Stimulated activated CD4-positive, alpha-beta T cell treated with anti-CD3 and anti-CD28 coated beads, Interleukin-2, amount 100 ng/mL, for 48 hours (primary cell): ENCODE results near the gene PDGFD.

Experiments used
- DNase-seq, 2 donors: peaks; one replicate each; pipeline ENCODE4 v3.0.0-alpha.2; 2020

The PDGFD gene

DNA sequence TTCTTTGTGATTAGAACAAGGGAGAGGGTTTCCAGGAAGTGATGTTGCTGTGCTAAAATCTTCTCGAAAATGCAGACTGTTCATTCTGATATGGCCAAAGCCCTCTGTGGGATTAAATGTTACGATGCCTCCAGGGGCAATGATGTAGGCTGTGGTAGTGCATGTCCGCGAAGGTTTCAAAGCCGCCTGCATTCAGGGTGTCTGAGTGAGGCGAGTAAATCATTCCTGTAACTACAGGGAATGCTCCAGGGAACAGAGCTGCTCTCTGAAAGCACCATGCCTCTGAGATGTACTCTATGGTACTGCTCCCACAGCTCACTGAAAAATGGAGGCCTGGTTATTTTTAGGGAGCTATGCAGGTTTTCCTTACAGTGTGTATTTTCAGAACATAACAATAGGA lies 21.2 kb downstream of the PDGFD start:
- no peak for DNase-seq

DNA sequence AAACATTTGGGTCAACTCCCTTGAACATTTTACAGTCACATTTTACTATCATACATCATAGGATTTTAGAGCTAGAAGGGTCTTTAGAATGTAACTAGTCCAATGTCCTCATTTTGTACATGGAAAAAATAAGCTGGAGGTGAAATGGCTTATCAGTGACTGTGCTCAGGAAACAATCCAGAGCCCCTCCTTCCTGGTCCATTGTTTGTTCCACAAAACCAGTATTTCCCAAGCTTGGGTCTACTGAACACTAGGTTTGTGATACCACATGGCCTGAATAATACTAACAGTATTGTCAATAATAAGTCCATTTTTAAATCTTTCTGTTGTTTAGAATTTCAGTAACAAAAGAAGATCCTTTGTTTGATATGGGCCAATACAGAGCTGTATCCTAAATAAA lies 27.1 kb downstream of the PDGFD start:
- DNase-seq = no peak

- no peak for DNase-seq
These were observed 29.2 kb downstream of the PDGFD start for GRCh38 chr11:104134745-104135144.

- no peak for DNase-seq
These were observed 33.8 kb downstream of the PDGFD start for GRCh38 chr11:104130161-104130560.

GRCh38 chr11:104129145-104129544 lies 34.8 kb downstream of the PDGFD start:
- DNase-seq = no peak

DNA sequence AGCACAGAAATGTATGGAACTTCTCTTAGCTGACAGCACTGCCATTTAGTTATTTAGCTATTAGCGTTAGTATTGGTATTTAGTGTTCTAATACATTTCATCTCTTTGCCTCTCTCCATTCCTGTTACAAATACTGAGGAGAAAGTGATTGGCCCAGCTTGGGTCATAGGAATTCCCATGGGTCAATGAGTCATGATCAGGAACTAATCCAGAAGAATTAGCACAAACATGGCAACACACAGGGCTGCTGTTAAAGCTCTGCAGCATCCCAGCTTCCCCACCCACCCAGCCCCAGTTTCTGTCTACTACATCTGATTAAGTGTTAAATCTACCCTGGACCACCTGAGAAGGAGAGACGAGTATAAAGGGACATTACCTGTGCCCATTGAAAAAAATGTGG lies 36.1 kb downstream of the PDGFD start:
- DNase-seq = no peak

GRCh38 chr11:104126464-104126863 lies 37.5 kb downstream of the PDGFD start:
- no peak for DNase-seq

DNA sequence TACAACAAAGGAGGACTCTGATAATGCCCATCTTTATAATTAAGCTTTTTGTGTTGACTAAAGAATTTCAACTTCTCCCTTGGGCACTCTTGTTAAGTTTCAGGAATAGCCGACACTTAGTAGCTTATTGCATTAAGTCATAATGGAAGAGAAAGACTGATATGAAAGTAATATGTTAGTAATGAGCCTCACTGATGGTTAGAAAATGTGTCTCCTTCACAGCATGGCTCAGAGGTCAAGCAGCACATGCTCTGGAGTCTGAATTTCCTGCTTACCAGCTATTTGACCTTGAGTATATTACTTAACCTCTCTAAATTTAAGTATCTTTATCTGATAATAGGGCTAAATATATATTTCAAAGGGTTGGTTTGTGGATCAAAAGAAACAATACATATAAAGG lies 39.0 kb downstream of the PDGFD start:
- DNase-seq = no peak

DNA sequence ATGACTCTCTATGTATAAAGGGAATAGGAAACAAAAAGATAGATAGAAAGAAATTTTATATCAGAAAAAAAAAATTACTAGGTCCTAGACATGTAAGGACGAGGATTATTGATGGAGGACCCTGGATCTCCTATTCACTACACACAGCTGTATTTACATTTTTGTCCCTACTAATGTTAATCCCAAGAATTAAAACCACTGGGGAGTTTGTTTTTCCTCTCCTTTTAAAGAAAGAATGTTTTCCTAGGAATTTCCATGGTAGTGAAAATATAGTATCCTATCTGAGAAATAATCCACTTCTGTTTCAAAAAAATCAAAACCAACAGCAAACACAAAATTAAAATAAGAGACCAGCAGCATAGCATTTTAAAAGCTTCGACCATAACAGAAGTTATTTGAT lies 41.1 kb downstream of the PDGFD start:
- DNase-seq = no peak

DNA sequence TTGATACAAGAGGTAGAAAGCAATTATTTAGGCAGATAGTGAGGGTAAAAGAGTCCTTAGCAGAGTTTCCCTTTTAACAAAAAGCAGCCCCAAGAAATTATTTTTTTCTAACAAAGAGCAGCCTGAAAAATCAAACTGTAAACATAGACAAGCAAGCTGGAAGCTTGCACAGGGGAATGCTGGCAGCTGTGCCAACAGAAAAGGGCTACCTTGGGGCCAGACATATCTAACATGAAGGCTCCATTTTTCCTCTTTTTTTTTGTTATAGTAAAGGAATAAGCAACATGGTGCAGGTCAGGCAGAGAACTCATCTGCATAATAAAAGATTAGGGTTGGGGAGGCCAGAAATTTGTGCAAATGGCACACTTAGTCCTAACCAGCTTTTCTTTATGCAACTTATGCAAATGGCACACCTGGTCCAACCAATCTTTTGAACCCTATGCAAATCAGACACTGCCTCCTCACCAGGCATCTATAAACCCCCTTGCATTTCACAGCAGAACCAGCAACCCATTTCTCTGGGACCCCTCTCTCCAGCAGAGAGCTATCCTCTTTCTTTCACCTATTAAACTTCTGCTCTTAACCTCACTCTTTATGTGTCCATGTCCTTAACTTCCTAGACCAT lies 41.8 kb downstream of the PDGFD start:
- DNase-seq = no peak

- no peak for DNase-seq
These were observed 43.3 kb downstream of the PDGFD start for GRCh38 chr11:104120493-104121137.

GRCh38 chr11:104118105-104118744 lies 45.7 kb downstream of the PDGFD start:
- DNase-seq = no peak

DNA sequence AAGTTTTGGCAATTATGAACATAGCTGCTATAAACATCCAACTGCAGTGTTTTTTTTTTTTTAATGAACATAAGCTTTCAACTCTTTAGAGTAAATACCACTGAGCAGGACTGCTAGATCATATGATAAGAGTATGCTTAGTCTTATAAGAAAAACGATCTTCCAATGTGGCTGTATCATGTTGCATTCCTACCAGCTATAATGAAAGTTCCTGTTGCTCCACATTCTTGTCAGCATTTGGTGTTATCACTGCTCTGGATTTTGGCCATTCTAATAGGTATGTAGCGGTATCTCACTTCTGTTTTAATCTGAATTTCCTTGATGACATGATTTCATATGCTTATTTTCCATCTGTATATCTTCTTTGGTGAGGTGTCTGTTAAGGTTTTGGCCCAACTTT lies 50.4 kb downstream of the PDGFD start:
- DNase-seq = no peak

DNA sequence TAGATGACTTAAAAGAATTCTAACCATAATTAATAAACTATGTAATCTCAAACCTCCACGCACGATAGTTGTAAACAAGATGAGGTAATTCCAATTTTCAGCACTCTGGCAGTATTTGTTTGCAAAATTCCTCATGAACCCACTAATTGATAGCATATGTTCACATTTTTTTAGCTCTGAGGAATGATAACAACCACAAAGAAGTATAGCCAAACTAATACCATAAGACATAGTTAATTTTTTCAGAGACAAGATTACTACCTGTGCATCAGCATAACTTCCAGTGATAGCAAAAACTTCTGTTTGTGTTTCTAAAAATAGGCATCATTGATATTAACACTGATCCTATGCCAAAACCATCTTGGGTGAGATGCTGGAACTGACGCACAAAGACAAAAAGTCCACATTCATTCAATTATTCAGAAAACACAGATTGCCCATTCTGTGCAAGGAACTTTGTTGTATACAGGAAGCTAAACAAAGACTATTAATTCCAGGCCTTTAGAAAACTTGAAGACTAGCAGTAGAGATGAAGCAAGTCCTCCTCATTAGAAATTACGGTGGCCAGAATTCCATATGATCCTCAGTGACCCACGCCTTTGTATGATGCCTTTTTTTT lies 57.7 kb downstream of the PDGFD start:
- no peak for DNase-seq

GRCh38 chr11:104105155-104105554 lies 58.8 kb downstream of the PDGFD start:
- no peak for DNase-seq

- DNase-seq = no peak
These were observed 59.3 kb downstream of the PDGFD start for GRCh38 chr11:104104664-104105063.

GRCh38 chr11:104104201-104104600 lies 59.7 kb downstream of the PDGFD start:
- no peak for DNase-seq

DNA sequence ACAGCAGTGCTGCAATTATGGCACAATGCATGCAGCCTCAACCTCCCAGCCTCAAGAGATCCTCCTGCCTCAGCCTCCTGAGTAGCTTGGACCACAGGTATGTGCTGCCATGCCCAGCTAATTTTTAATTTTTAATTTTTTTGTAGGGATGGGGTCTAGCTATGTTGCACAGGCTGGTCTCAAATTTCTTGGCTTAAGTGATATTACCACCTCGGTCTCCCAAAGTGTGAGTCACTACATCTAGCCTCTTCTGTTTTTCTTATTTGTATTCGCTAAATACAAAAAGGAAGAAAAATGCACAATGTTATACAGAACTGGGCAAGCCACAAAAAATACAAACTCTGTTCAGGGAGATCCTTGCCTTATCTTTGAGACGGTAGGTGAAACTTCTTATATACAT lies 65.4 kb downstream of the PDGFD start:
- no peak for DNase-seq

GRCh38 chr11:104098132-104098531 lies 65.8 kb downstream of the PDGFD start:
- no peak for DNase-seq

DNA sequence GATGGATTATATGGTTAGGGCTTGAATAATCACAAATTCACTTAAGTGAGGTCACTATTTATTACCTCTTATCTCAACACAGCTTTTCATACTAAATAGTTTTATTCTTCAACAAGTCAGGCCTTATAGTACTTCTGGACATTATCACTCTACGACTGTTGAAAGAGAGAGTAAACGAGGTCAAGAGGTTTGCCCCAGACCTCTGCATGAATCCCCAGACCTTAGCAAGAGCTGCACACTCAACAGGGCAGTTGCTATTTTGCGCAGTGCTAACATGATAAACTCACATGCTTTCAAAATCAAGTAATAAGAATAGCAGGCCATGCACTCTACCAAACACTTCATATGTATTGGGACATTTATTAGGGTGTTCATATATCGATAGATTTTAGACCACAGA lies 67.0 kb downstream of the PDGFD start:
- no peak for DNase-seq

DNA sequence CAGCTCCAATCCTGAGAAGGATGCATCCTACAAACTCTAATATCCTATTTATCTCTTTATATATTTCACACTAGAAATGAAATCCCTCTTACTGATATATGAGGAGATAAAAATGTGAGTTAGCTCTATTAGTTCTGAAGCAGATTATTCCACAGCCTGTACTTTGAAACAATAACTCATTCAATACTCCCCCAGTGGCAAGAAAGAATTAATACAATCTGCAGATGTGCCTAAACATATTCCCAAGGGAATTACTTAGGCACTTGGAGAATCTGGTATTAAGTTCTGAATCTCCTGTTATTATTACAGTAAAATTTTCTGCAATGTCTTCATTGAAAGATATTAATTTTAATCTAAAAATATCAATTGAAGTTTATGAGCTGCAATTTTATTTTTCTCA lies 68.2 kb downstream of the PDGFD start:
- DNase-seq = no peak

- no peak for DNase-seq
These were observed 69.4 kb downstream of the PDGFD start for GRCh38 chr11:104094576-104094975.

- no peak for DNase-seq
These were observed 70.3 kb downstream of the PDGFD start for GRCh38 chr11:104093426-104094280.
